Uterus (tissue), 2 donors: ENCODE measurements around the gene RFX4.

Experiments
- POLR2A ChIP-seq, 2 donors: fragments of 450-650 bp; IDR thresholded peaks; one replicate each; pipeline ENCODE4 v1.6.1; 2016; ENCODE audit warnings: antibody characterized with exemption in 2 of 2, mild to moderate bottlenecking in 1 of 2, moderate library complexity in 1 of 2
- TF ChIP-seq, protein P1 (sequence below), 4 experiments: fragments of 200-600 bp in 2 of 4; fragments of 450-650 bp in 2 of 4; sonication (generic) in 2 of 4; IDR thresholded peaks; one replicate each; pipeline ENCODE4 v1.5.1; 2016 to 2019; ENCODE audit warnings: antibody characterized with exemption in 4 of 4, mild to moderate bottlenecking in 2 of 4, moderate library complexity in 1 of 4

DNA sequence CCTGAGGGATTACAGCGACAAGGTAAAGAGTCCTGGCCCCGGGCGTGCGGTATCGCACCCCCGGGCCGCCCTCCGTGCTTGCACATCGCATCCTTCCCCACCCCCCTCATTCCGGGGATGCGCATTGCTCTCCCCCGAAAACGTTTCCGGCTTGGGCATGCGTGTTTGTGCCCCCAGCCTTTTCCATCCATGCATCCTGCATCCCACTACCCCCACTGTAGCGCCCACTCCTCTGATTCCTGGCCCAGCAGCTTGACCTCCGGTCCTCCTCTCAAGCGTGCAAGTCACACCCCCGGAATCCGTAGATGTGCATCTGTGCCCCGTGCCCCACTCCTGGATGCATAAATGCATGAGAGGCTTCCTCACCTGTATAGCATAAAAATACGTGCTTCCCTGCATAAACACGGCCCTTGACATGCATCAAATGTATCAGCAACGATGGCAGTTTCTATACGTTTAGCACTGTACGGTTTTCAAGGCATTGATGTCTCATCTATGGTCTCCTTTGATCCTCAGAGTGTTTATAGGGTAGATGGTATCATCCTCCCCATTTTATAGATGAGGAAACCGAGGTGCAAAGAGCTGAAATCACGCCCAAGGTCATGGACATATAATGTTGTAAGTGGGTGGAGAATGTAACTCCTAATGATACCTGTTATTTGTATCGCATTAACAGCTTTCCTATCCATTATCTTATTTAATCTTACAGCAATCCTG is 192.2 kb downstream of the RFX4 start:
- TF ChIP-seq, protein P1, sequence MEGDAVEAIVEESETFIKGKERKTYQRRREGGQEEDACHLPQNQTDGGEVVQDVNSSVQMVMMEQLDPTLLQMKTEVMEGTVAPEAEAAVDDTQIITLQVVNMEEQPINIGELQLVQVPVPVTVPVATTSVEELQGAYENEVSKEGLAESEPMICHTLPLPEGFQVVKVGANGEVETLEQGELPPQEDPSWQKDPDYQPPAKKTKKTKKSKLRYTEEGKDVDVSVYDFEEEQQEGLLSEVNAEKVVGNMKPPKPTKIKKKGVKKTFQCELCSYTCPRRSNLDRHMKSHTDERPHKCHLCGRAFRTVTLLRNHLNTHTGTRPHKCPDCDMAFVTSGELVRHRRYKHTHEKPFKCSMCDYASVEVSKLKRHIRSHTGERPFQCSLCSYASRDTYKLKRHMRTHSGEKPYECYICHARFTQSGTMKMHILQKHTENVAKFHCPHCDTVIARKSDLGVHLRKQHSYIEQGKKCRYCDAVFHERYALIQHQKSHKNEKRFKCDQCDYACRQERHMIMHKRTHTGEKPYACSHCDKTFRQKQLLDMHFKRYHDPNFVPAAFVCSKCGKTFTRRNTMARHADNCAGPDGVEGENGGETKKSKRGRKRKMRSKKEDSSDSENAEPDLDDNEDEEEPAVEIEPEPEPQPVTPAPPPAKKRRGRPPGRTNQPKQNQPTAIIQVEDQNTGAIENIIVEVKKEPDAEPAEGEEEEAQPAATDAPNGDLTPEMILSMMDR (IDR thresholded peaks at IDR 0.05): no peak
- no peak for TF ChIP-seq POLR2A (IDR thresholded peaks at IDR 0.05)
